Esophagus muscularis mucosa (tissue), 4 donors: Measurements from ENCODE around the gene FKBP10.

ENCODE experiments used
- EP300 ChIP-seq: sonication (generic); formaldehyde crosslinking; IDR thresholded peaks from one replicate; pipeline ENCODE4 v1.6.1; 2017; ENCODE audit warnings: antibody characterized with exemption
- POLR2AphosphoS5 ChIP-seq, 2 donors: sonication (generic); formaldehyde crosslinking; IDR thresholded peaks; one replicate each; pipeline ENCODE4 v1.6.1; 2017; ENCODE audit warnings: antibody characterized with exemption in 2 of 2
- TF ChIP-seq, protein P1 (sequence below), 3 experiments: fragments of 200-600 bp in 2 of 3; fragments of 450-650 bp in 1 of 3; sonication (generic) in 2 of 3; IDR thresholded peaks; one replicate each; pipeline ENCODE4 v1.5.1; 2017 to 2019; ENCODE audit warnings: antibody characterized with exemption in 3 of 3, mild to moderate bottlenecking in 2 of 3, moderate library complexity in 1 of 3

DNA sequence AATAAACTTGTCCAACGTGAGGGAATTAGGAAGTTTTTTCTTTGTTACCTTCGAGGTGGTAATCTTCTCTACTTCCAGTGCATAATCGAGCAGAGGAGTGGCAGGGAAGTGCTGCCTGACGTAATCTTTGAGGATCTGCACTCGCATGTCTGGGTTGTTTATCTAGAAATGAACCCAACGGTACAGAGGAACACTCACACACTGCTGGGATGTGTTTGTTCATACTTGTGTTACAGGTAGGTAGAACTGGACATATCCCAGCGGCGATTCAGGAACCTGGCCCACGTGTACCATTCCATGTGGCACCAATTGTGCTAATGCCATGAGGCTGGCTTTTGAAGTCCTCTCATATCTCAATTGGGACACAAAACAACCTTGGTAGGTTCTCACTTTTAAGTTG, 56.6 kb downstream of the FKBP10 start:
- TF ChIP-seq POLR2AphosphoS5 (IDR thresholded peaks at IDR 0.05), result no peak
- TF ChIP-seq, protein P1, sequence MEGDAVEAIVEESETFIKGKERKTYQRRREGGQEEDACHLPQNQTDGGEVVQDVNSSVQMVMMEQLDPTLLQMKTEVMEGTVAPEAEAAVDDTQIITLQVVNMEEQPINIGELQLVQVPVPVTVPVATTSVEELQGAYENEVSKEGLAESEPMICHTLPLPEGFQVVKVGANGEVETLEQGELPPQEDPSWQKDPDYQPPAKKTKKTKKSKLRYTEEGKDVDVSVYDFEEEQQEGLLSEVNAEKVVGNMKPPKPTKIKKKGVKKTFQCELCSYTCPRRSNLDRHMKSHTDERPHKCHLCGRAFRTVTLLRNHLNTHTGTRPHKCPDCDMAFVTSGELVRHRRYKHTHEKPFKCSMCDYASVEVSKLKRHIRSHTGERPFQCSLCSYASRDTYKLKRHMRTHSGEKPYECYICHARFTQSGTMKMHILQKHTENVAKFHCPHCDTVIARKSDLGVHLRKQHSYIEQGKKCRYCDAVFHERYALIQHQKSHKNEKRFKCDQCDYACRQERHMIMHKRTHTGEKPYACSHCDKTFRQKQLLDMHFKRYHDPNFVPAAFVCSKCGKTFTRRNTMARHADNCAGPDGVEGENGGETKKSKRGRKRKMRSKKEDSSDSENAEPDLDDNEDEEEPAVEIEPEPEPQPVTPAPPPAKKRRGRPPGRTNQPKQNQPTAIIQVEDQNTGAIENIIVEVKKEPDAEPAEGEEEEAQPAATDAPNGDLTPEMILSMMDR (IDR thresholded peaks at IDR 0.05), result no peak
- no peak for TF ChIP-seq EP300
